AG08395 (cell line): ENCODE results near the gene NTM.

Source experiments
- DNase-seq: peaks from one replicate; pipeline ENCODE4 v3.0.0; 2012; ENCODE audit warnings: mixed read lengths, low spot score

NTM gene

GRCh38 chr11:132158091-132158490 lies 787.7 kb downstream of the NTM start:
- peak; percentile 35 for DNase-seq

GRCh38 chr11:132158696-132159095 lies 788.3 kb downstream of the NTM start:
- peak; percentile 31 for DNase-seq

GRCh38 chr11:132161403-132162078 lies 791.1 kb downstream of the NTM start:
- DNase-seq, result no peak

DNA sequence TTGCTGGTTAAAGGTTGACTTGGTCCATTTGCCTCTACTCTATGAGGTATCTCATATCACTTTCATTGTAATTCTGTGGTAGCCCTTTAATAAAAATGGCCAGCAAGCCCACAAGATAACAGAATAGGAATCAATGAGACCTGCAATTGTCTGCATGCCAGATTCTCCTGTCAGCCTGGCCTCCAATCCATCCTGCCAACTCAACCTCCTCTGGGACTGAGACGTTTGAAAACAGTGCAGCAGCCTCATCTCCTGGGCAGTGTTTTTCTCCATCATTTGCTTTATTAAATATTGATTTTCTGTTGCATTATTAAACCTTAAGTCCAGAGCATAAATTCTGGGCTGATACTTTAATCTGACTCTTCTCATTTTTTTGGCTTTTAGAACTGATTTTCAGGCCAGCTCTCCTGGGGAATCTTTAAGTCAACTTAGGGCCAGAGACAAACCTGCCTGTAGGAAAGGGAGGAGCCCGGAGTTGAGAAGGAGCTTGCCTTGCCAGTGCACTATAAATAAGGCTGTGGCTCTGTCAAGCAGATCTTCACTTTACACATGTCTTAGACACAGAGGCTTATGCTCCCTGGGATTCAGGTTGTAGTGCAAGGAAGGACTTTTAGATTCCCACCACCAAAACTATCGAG lies 798.0 kb downstream of the NTM start:
- no peak for DNase-seq

- no peak for DNase-seq
These were observed 800.6 kb downstream of the NTM start for GRCh38 chr11:132171031-132171430.

DNA sequence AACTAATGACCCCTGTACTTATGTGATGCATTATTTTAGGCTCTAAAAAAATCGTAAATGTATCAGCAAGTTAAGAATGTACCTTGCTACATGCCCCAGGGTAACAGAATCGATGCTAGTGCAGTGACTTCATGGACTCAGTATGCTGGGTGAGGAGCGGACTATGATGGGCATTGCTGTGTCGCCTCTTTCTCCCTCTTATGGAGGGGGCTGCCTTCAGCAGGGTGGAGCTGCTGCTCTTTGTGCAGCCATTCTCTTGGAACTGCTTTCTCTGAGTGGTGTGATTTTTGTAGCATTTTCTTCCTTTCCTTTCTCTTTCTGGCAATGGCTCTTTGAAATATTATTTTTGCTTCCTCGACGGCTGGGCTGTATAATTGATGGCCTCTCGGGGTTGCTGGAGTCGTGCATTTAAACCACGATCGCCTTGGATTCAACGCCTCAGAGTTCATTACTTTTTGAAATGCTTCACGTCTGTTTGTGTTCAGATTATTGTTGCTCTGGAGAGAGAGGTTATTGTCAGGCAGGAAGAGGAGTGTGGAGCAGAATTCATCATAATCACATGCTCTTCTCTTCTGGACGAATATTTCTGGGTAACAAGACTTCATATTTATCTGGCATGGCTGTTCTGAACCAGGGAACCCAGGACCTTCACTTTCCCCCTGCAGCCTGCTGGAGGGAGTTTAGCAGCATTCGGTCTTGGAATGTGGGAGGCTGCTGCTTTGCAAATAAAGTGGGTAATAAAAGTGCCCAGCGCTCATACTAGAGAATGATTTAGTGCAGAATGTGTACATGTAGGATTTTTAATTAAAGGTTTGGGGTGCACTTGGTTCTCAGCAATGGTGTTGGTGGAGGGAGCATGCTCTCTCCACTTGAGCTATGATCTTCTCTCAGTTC lies 804.2 kb downstream of the NTM start:
- no peak for DNase-seq

DNA sequence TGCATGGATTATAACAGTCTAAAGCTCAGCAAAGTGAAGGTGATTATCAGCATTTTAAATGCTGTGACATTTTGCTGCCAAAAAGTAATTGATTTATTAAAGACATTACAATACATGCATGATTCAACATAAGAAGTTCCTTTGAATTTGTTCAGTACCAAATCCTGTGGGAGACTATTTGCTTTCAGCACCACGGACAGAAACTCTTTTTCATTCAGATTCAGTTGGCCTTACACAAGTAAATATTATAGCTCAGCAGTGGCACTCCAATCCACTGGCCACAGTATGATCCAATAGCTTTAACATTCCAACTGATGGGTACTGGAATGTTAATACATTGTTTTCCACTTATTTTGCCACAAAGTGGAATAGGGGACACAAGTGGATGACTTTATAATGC lies 806.7 kb downstream of the NTM start:
- DNase-seq, result peak; percentile 62

- DNase-seq, result no peak
These were observed 813.7 kb downstream of the NTM start for GRCh38 chr11:132184079-132184478.

DNA sequence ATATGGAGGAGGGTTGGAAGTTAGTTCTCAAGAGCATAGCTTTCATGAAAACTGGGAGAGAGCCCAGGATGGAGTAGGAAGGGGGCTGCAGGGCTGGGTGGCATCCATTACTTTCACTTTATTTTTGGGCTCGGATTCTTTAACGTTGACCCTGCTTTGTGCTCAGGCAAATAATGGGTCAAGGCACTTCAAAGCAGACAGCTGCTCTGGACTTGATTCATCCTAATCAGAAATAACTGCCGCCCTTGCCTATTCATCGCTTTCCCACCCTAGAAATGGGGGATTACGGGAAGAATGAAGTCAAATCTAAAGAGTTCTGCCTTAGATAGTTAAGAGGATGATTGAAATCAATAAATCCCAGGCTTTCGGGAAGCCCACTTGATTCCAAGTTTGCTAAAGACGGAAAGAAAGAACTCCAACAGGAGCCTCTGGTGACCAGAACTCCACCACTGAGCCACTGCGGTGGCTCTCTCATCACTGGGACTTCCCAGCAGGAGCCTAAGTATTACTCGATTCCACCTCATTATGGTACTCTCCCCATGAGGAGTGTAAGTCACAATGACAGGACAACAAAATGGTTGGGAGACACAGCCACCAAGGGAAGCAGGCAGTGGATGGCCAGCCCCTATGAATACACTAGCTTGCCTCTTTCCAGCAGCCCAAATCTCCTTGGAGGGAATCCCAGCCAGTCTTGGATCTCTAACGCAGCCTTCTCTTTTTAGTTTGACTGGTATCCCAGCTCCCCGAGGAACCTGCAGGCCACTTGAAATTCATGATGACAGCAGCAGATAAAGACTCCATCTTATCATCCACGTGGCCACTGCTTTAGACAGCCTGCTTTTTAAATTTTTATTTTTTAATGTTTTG lies 815.5 kb downstream of the NTM start:
- DNase-seq, result no peak

- DNase-seq, result no peak
These were observed 816.3 kb downstream of the NTM start for GRCh38 chr11:132186699-132187098.

GRCh38 chr11:132187386-132187785 lies 817.0 kb downstream of the NTM start:
- DNase-seq, result no peak

DNA sequence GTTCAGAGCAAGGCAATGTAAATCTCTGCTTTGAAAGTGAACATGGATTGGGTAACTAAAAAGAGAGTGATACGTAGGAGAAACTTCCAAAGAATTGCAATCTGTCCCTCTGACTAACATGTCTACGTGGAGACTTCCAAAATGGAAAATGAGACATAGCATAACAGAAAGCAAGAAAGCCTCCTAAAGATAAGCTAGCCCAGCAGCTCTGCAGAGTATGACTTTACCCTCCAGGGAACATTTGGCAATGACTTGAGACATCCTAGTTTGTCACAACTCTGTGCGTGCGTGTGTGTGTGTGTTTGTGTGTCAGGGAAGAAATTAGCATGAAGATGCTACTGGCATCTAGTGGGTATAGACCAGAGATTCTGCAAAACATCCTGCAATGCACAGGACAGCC lies 817.4 kb downstream of the NTM start:
- DNase-seq, result peak; percentile 31

GRCh38 chr11:132196928-132197327 lies 826.5 kb downstream of the NTM start:
- DNase-seq, result no peak

DNA sequence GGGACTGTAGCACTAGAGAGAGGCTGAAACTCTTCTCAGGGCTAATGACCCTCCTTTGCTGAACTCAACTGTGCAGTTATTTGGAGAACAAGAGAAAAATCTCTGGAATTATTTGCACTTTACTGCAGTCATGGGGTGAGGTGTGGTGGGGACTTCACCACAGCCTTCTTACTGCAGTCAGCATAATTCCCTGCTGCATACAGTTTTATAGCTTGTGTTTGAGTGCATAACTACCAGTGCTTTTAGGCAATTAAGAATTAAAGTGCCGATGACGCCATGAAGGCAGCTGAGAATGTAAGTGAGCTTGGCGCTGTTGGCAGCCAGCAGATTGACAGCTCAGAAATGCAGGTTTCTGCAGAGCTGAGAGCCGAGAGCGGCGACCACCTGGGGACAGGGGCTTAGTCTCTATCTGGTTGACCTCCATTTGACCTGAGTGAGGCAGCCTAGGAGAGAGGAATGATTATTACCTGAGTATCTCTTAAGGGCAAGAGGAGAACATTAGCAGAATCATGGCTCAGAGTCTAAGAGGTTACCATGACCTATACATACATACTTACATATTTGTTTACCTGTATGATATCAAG lies 830.0 kb downstream of the NTM start:
- DNase-seq, result no peak

DNA sequence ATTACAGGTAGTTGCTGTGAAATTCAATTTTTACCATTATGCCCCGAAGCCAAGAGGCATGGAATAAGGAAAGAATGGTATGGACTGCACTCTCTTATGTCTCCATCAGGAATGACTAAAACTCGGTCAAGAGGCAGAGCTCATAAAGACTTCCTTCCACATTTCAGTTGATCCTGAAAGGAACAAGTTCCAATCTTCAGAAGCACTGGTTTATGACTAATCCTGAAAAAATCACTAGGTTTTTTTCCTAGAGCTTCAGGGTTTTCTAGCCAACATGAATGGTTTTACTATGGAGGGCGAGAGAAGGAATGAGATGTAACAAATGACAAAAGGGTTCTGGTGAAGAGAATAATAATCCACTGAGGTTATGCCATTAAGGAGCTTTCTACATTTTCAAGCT lies 832.2 kb downstream of the NTM start:
- peak; percentile 69 for DNase-seq

- DNase-seq, result no peak
These were observed 834.6 kb downstream of the NTM start for GRCh38 chr11:132205006-132205405.

GRCh38 chr11:132205496-132205895 lies 835.1 kb downstream of the NTM start:
- no peak for DNase-seq

GRCh38 chr11:132206993-132207392 lies 836.6 kb downstream of the NTM start:
- DNase-seq, result no peak

DNA sequence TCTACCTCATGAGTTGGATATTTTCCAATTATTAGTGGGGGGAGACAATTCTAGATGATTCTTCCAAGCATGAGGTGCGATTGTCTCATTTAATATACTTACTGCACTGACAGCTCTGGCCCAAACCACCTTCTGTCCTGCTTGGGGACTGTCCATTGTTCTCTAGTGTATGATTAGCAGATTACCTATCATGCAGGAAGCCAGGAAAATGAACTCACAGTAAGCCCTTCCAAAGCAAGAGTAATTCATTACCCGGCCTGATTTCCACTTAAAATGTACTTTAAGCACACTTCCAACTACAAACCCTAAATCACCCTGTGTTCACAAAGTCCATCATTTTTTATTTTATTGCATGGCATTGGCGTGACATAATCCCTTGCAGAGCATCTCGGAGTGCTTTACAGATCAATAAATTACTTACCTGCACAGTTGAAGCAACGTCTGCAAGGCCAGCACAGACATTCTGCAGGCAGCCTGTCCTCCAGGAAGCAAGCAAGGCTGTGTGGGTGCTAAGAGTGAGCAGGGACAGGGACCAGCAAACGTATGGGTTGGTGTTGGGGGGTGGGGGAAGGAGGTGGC lies 838.2 kb downstream of the NTM start:
- no peak for DNase-seq

GRCh38 chr11:132211479-132211878 lies 841.1 kb downstream of the NTM start:
- DNase-seq, result no peak

- no peak for DNase-seq
These were observed 847.4 kb downstream of the NTM start for GRCh38 chr11:132217856-132218255.
